H1 (cell line): ENCODE measurements around the gene KCNMB4. TPM values are rescaled to one million over a fixed set of nuclear protein-coding genes. Genes with fewer than 3 reads are reported as not detected.

ENCODE experiments used
- CTCF ChIA-PET: fragments of 300-600 bp; sonication (Branson Sonifier 250); formaldehyde crosslinking; loops from one replicate; lab custom pipeline; 2021; ENCODE audit not compliant: partially characterized antibody; lab: Charles Lee
- POLR2A ChIA-PET: fragments of 300-600 bp; sonication (Branson Sonifier 250); formaldehyde crosslinking; loops from one replicate; lab custom pipeline; 2021; ENCODE audit warnings: inconsistent platforms; ENCODE audit not compliant: partially characterized antibody; lab: Charles Lee
- DNase-seq, 2 experiments: peaks; one replicate each; pipeline versions ENCODE4 v3.0.0 to v3.0.0-alpha.2; 2010 to 2022; ENCODE audit warnings: low spot score in 2 of 2, low read depth in 1 of 2, mixed read lengths in 1 of 2
- FAIRE-seq: peaks from 2 replicates; lab custom pipeline; 2011; peaks lifted over from hg19 to GRCh38; lab: Jason Lieb, UNC
- H2AFZ ChIP-seq: 2 replicates; pipeline ENCODE4 v1.8.1; 2012; ENCODE audit warnings: low read length, inconsistent platforms
- H2AK5ac ChIP-seq: 2 replicates; pipeline ENCODE4 v1.6.1; 2013; ENCODE audit warnings: low read depth, low read length
- H2BK120ac ChIP-seq: replicated peaks from 2 replicates; pipeline ENCODE3; 2013; ENCODE audit warnings: low read depth, low read length, inconsistent platforms
- H2BK12ac ChIP-seq: 2 replicates; pipeline ENCODE4 v1.6.1; 2013; ENCODE audit warnings: low read depth, low read length
- H2BK15ac ChIP-seq: 2 replicates; pipeline ENCODE4 v1.6.1; 2013; ENCODE audit warnings: low read length
- H2BK20ac ChIP-seq: 2 replicates; pipeline ENCODE4 v1.6.1; 2013; ENCODE audit warnings: low read length
- H2BK5ac ChIP-seq: 2 replicates; pipeline ENCODE4 v1.6.1; 2013; ENCODE audit warnings: low read depth, low read length
- H3K14ac ChIP-seq: 2 replicates; pipeline ENCODE4 v1.6.1; 2013; ENCODE audit warnings: inconsistent platforms; ENCODE audit not compliant: insufficient read length
- H3K18ac ChIP-seq: 2 replicates; pipeline ENCODE4 v1.6.1; 2013; ENCODE audit warnings: low read length; ENCODE audit errors: extremely low read depth
- H3K23ac ChIP-seq: 2 replicates; pipeline ENCODE4 v1.6.1; 2013; ENCODE audit warnings: inconsistent platforms; ENCODE audit not compliant: insufficient read length
- H3K23me2 ChIP-seq: 2 replicates; pipeline ENCODE4 v1.6.1; 2013; ENCODE audit warnings: low read depth, low read length
- H3K27ac ChIP-seq: 2 replicates; pipeline ENCODE4 v1.6.1; 2011; ENCODE audit warnings: low read depth, low read length, inconsistent platforms
- H3K27me3 ChIP-seq, 4 experiments: replicated peaks in 1 of 4; 1 replicate in 1 of 4; 2 replicates in 3 of 4; pipeline versions ENCODE4 v1.6.1 to v1.8.1; 2011 to 2013; ENCODE audit warnings: low read length in 3 of 4, mild to moderate bottlenecking in 3 of 4, inconsistent platforms in 2 of 4, mixed read lengths in 2 of 4, moderate library complexity in 1 of 4; ENCODE audit not compliant: control insufficient read depth in 3 of 4, insufficient read depth in 3 of 4; ENCODE audit errors: extremely low read depth in 1 of 4
- H3K36me3 ChIP-seq, 4 experiments: 2 replicates each; pipeline versions ENCODE4 v1.6.1 to v1.8.1; 2011 to 2013; ENCODE audit warnings: mild to moderate bottlenecking in 4 of 4, low read length in 3 of 4, moderate library complexity in 2 of 4, control low read depth in 1 of 4, inconsistent platforms in 1 of 4; ENCODE audit not compliant: insufficient read depth in 4 of 4, control insufficient read depth in 2 of 4
- H3K4ac ChIP-seq: replicated peaks from 2 replicates; pipeline ENCODE3; 2013; ENCODE audit warnings: low read length, low read depth, mixed read lengths, inconsistent platforms; ENCODE audit not compliant: insufficient read length
- H3K4me1 ChIP-seq, 4 experiments: replicated peaks in 1 of 4; 1 replicate in 1 of 4; 2 replicates in 3 of 4; pipeline versions ENCODE4 v1.6.1 to v1.8.1; 2011 to 2013; ENCODE audit warnings: low read length in 3 of 4, inconsistent platforms in 2 of 4, mixed read lengths in 1 of 4; ENCODE audit not compliant: insufficient read depth in 4 of 4, control insufficient read depth in 3 of 4
- H3K4me2 ChIP-seq, 2 experiments: 2 replicates each; pipeline versions ENCODE4 v1.6.1 to v1.8.1; 2011 to 2013; ENCODE audit warnings: low read depth in 2 of 2, low read length in 2 of 2, control low read depth in 1 of 2, inconsistent platforms in 1 of 2, mild to moderate bottlenecking in 1 of 2; ENCODE audit not compliant: insufficient read depth in 1 of 2
- H3K4me3 ChIP-seq, 4 experiments: fragments of 200-600, 300-600 bp in 1 of 4; sonication (generic), shearing (Covaris generic), sonication (Bioruptor Twin) in 1 of 4; 2 replicates each; pipeline versions ENCODE4 v1.5.1 to v1.8.1; 2011 to 2016; ENCODE audit warnings: low read length in 4 of 4, low read depth in 3 of 4, control low read depth in 2 of 4, inconsistent platforms in 2 of 4, mild to moderate bottlenecking in 2 of 4, mixed read lengths in 1 of 4, moderate library complexity in 1 of 4; ENCODE audit not compliant: insufficient read depth in 2 of 4; ENCODE audit errors: extremely low read depth in 1 of 4
- H3K56ac ChIP-seq: replicated peaks from 2 replicates; pipeline ENCODE3; 2013; ENCODE audit warnings: low read depth, mild to moderate bottlenecking, mixed read lengths, low read length, inconsistent platforms; ENCODE audit not compliant: insufficient read length
- H3K79me1 ChIP-seq: 2 replicates; pipeline ENCODE4 v1.6.1; 2013; ENCODE audit warnings: low read depth, low read length, control low read depth
- H3K79me2 ChIP-seq, 2 experiments: 2 replicates each; pipeline versions ENCODE4 v1.6.1 to v1.8.1; 2012 to 2013; ENCODE audit warnings: low read length in 2 of 2, mild to moderate bottlenecking in 2 of 2, inconsistent platforms in 1 of 2; ENCODE audit not compliant: insufficient read depth in 2 of 2, control insufficient read depth in 1 of 2
- H3K9ac ChIP-seq, 4 experiments: replicated peaks in 1 of 4; 1 replicate in 1 of 4; 2 replicates in 3 of 4; pipeline versions ENCODE4 v1.6.1 to v1.8.1; 2011 to 2013; ENCODE audit warnings: low read depth in 3 of 4, low read length in 3 of 4, control low read depth in 2 of 4, mild to moderate bottlenecking in 2 of 4, moderate library complexity in 2 of 4, inconsistent platforms in 1 of 4; ENCODE audit errors: extremely low read depth in 1 of 4
- H3K9me3 ChIP-seq, 2 experiments: 2 replicates each; pipeline versions ENCODE4 v1.6.1 to v1.8.1; 2012 to 2013; ENCODE audit warnings: mild to moderate bottlenecking in 2 of 2, moderate library complexity in 2 of 2, control low read depth in 1 of 2, inconsistent platforms in 1 of 2, low read depth in 1 of 2, low read length in 1 of 2, mixed read lengths in 1 of 2; ENCODE audit not compliant: insufficient read depth in 2 of 2
- H4K20me1 ChIP-seq, 2 experiments: replicated peaks in 1 of 2; 2 replicates each; pipeline versions ENCODE3 to v1.8.1; 2011 to 2013; ENCODE audit warnings: inconsistent platforms in 2 of 2, low read length in 2 of 2, mild to moderate bottlenecking in 1 of 2; ENCODE audit not compliant: insufficient read depth in 2 of 2, control insufficient read depth in 1 of 2
- H4K5ac ChIP-seq: 2 replicates; pipeline ENCODE4 v1.6.1; 2013; ENCODE audit warnings: low read length, low read depth, mixed read lengths, inconsistent platforms; ENCODE audit not compliant: insufficient read length
- H4K8ac ChIP-seq: 2 replicates; pipeline ENCODE4 v1.8.0; 2013; ENCODE audit warnings: mild to moderate bottlenecking, moderate library complexity, low read length, inconsistent platforms; ENCODE audit not compliant: insufficient read depth; ENCODE audit errors: extremely low read depth
- H4K91ac ChIP-seq: replicated peaks from 2 replicates; pipeline ENCODE3; 2013; ENCODE audit warnings: low read length, mixed read lengths, inconsistent platforms; ENCODE audit not compliant: insufficient read length
- BCL11A ChIP-seq, 2 experiments: IDR thresholded peaks; one replicate each; pipeline ENCODE4 v1.6.1; 2011; ENCODE audit warnings: low read depth in 2 of 2, low read length in 2 of 2, mild to moderate bottlenecking in 2 of 2
- BRCA1 ChIP-seq: IDR thresholded peaks from 2 replicates; pipeline ENCODE4 v1.6.1; 2012; ENCODE audit warnings: low read depth, low read length, improper control_type of control experiment
- CEBPB ChIP-seq: IDR thresholded peaks from 2 replicates; pipeline ENCODE4 v1.6.1; 2012; ENCODE audit warnings: low read depth, low read length
- CREB1 ChIP-seq: IDR thresholded peaks from 2 replicates; pipeline ENCODE4 v1.6.1; 2012; ENCODE audit warnings: inconsistent platforms
- FOSL1 ChIP-seq: IDR thresholded peaks from 2 replicates; pipeline ENCODE4 v1.6.1; 2011; ENCODE audit warnings: mild to moderate bottlenecking, low read depth, low read length, moderate library complexity; ENCODE audit not compliant: insufficient read depth
- HDAC2 ChIP-seq, 2 experiments: fragments of 300-600 bp in 1 of 2; sonication (generic) in 1 of 2; IDR thresholded peaks; 2 replicates each; pipeline ENCODE4 v1.6.1; 2011 to 2012; ENCODE audit warnings: low read depth in 2 of 2, low read length in 2 of 2, mild to moderate bottlenecking in 2 of 2, moderate library complexity in 2 of 2, borderline replicate concordance in 1 of 2, inconsistent platforms in 1 of 2
- KDM1A ChIP-seq: fragments of 200-600, 300-600 bp; sonication (generic); IDR thresholded peaks from 2 replicates; pipeline ENCODE4 v1.7.1; 2016; ENCODE audit warnings: mild to moderate bottlenecking, low read length, borderline replicate concordance
- POLR2A ChIP-seq, 2 experiments: IDR thresholded peaks; 1 replicate in 1 of 2; 2 replicates in 1 of 2; pipeline ENCODE4 v1.6.1; 2011; ENCODE audit warnings: low read depth in 2 of 2, low read length in 2 of 2, mild to moderate bottlenecking in 2 of 2; ENCODE audit errors: control extremely low read depth in 1 of 2
- RAD21 ChIP-seq, 2 experiments: IDR thresholded peaks in 1 of 2; conservative IDR thresholded peaks in 1 of 2; 2 replicates each; pipeline ENCODE4 v1.6.1; 2011; ENCODE audit warnings: low read depth in 2 of 2, low read length in 2 of 2, improper control_type of control experiment in 1 of 2, inconsistent platforms in 1 of 2, mild to moderate bottlenecking in 1 of 2, moderate library complexity in 1 of 2
- TAF1 ChIP-seq: IDR thresholded peaks from 2 replicates; pipeline ENCODE4 v1.6.1; 2011; ENCODE audit warnings: mild to moderate bottlenecking, low read depth, low read length
- TEAD4 ChIP-seq: IDR thresholded peaks from 2 replicates; pipeline ENCODE4 v1.6.1; 2012; ENCODE audit warnings: low read depth, low read length, inconsistent platforms, mixed read lengths
- WGBS, 2 experiments: shearing (Covaris generic) in 1 of 2; methylation state at CpG; one replicate each; pipeline versions ENCODE4 v1.1.6 to v1.1.7; 2013 to 2015; ENCODE audit warnings: low lambda C conversion rate in 2 of 2, mixed read lengths in 2 of 2, inconsistent platforms in 1 of 2, low coverage in 1 of 2, missing lambda C conversion rate in 1 of 2; ENCODE audit not compliant: insufficient replicate concordance in 2 of 2, insufficient coverage in 1 of 2, insufficient read length in 1 of 2; ENCODE audit errors: extremely low coverage in 1 of 2, missing lambda C conversion rate in 1 of 2; 5-methylcytosine and 5-hydroxymethylcytosine counted together
- polyA plus RNA-seq, 7 experiments: library from polyadenylated mRNA; depleted of rRNA in 3 of 7; stranded (reverse) in 5 of 7; unstranded in 2 of 7; fragments of >200 nt in 5 of 7; fragments of 200-250 nt in 2 of 7; gene quantifications; 1 replicate in 5 of 7; 2 replicates in 1 of 7; 4 replicates in 1 of 7; pipeline versions ENCODE4 v1.2.1 to v1.2.3, GENCODE V29; 2011 to 2013; ENCODE audit warnings: missing spikeins in 2 of 7, mixed read lengths in 2 of 7
- total RNA-seq: library from RNA; stranded (reverse); fragmentation: NEBNext Ultra II Directional; extraction: Animal tissue kit (Norgen Biotek cat#: 25700); gene quantifications from 2 replicates; pipeline ENCODE4 v1.2.1, GENCODE V29; 2021

The KCNMB4 gene
- total and polyA plus RNA-seq, 2 of the 8 experiments (the other 6 are each of a cell fraction or from before 2014, with no cell fraction given): 10.9 to 16.0 TPM

- Histone ChIP-seq H3K56ac (no peak overlapping the region), H3K27ac (no peak overlapping the region), H4K20me1 (no peaks in the 10 kb centered on the region), H2AK5ac (peak overlapping the region; percentile 2; the same call in 1 of the 2 replicates), H3K23ac (no peak overlapping the region), H4K8ac (no peak overlapping the region), H2BK15ac (no peak overlapping the region), H2BK120ac (no peak overlapping the region), H3K4ac (no peak overlapping the region), H2BK20ac (no peak overlapping the region), H2BK12ac (no peak overlapping the region), H4K91ac (no peak overlapping the region), H3K79me2 (peaks cover 0 to 2% of the 10 kb centered on the region in 2 experiments; a peak in 1 of 4 replicates), H4K5ac (no peak overlapping the region), H3K4me3 (no peak overlapping the region), H3K14ac (no peak overlapping the region), H3K79me1 (no peaks in the 10 kb centered on the region), H3K4me2 (no peak overlapping the region), H3K9ac (no peak overlapping the region), H3K27me3 (no peaks in the 10 kb centered on the region), H3K36me3 (0 out of 8 replicates have a peak, but pooled peaks cover 0 to 2% (median 0%) of the 10 kb centered on the region in 4 experiments), H3K18ac (no peak overlapping the region), H2AFZ (no peak overlapping the region), H3K23me2 (no peaks in the 10 kb centered on the region), H3K9me3 (peaks cover 0 to 3% of the 10 kb centered on the region in 2 experiments; a peak in 1 of 4 replicates), H3K4me1 (peaks cover 0 to 5% (median 0%) of the 10 kb centered on the region in 4 experiments; a peak in 1 of 7 replicates), H2BK5ac (0 out of 2 replicates have a peak overlapping the region, but pooled peaks have one; percentile 8)
- WGBS, 2 experiments: 92% methylated on average over 4 of the region's 4 CpGs; no CpG with 5 or more reads in 1 of the 2 experiments
- ChIA-PET CTCF (no interaction called here), POLR2A (no interaction called here)
- DNase-seq (no peak), FAIRE-seq (peak; percentile 19)
- no peak for TF ChIP-seq BCL11A (IDR thresholded peaks at IDR 0.05; ENCODE audit: low read depth in 2 of 2, low read length in 2 of 2)
- no peak for TF ChIP-seq FOSL1
- TF ChIP-seq KDM1A: no peak
- TF ChIP-seq POLR2A (IDR thresholded peaks at IDR 0.05; ENCODE audit: control extremely low read depth in 1 of 2, low read depth in 2 of 2, low read length in 2 of 2): no peak
- TF ChIP-seq CREB1: no peak
- TF ChIP-seq TAF1: no peak
- TF ChIP-seq HDAC2 (IDR thresholded peaks at IDR 0.05; ENCODE audit: borderline replicate concordance in 1 of 2, low read depth in 2 of 2, low read length in 2 of 2): no peak
- no peak for TF ChIP-seq BRCA1
- TF ChIP-seq TEAD4: peak; percentile 39; the same call in 1 of the 2 replicates
- TF ChIP-seq CEBPB: peak; percentile 72; the same call in 1 of the 2 replicates
- TF ChIP-seq RAD21 (IDR thresholded peaks at IDR 0.05 in 1 of 2, conservative IDR thresholded peaks at IDR 0.05 in 1 of 2; ENCODE audit: low read depth in 2 of 2, low read length in 2 of 2): no peak
Observed at GRCh38 chr12:70383484-70383883, 17.4 kb downstream of the KCNMB4 start.
